Gastroesophageal sphincter (tissue), 4 donors: Measurements from ENCODE around the gene ADAM20. TPM values are rescaled to one million over a fixed set of nuclear protein-coding genes. Genes with fewer than 3 reads are reported as not detected.

Source experiments
- ATAC-seq: fragments of 150-250 bp; one replicate; pipeline ENCODE4 v1.9.1; 2016; ENCODE audit warnings: mild to moderate bottlenecking, moderate library complexity
- H3K27ac ChIP-seq, 4 donors: fragments of 200-600 bp; sonication (generic) in 3 of 4; 1 replicate in 3 of 4; 2 replicates in 1 of 4; pipeline ENCODE4 v1.5.1; 2016 to 2019
- H3K27me3 ChIP-seq: fragments of 200-600 bp; sonication (generic); one replicate; pipeline ENCODE4 v1.5.1; 2019
- H3K36me3 ChIP-seq, 2 donors: fragments of 200-600 bp; sonication (generic); one replicate each; pipeline ENCODE4 v1.5.1; 2019; ENCODE audit warnings: control low read depth in 1 of 2
- H3K4me1 ChIP-seq, 3 donors: fragments of 200-600 bp; sonication (generic); 1 replicate in 2 of 3; 2 replicates in 1 of 3; pipeline ENCODE4 v1.5.1; 2016 to 2019; ENCODE audit warnings: control low read depth in 2 of 3
- H3K4me3 ChIP-seq, 2 donors: fragments of 200-600 bp; sonication (generic); one replicate each; pipeline ENCODE4 v1.5.1; 2019; ENCODE audit warnings: mild to moderate bottlenecking in 1 of 2, moderate library complexity in 1 of 2
- H3K9me3 ChIP-seq, 3 donors: fragments of 200-600 bp; sonication (generic); one replicate each; pipeline ENCODE4 v1.5.1; 2017 to 2019; ENCODE audit warnings: control low read depth in 2 of 3
- CTCF ChIP-seq, 4 experiments: fragments of 200-600 bp in 2 of 4; fragments of 450-650 bp in 2 of 4; sonication (generic) in 1 of 4; IDR thresholded peaks; one replicate each; pipeline ENCODE4 v1.5.1; 2017 to 2019; ENCODE audit warnings: antibody characterized with exemption in 4 of 4, mild to moderate bottlenecking in 2 of 4, moderate library complexity in 2 of 4
- EP300 ChIP-seq: sonication (generic); formaldehyde crosslinking; IDR thresholded peaks from one replicate; pipeline ENCODE4 v1.6.1; 2017; ENCODE audit warnings: antibody characterized with exemption, mild to moderate bottlenecking
- POLR2A ChIP-seq, 2 donors: fragments of 450-650 bp; IDR thresholded peaks; one replicate each; pipeline ENCODE4 v1.6.1; 2017; ENCODE audit warnings: antibody characterized with exemption in 2 of 2, mild to moderate bottlenecking in 2 of 2, moderate library complexity in 1 of 2
- POLR2AphosphoS5 ChIP-seq: sonication (generic); formaldehyde crosslinking; IDR thresholded peaks from one replicate; pipeline ENCODE4 v1.6.1; 2017; ENCODE audit warnings: antibody characterized with exemption
- WGBS, 2 donors: methylation state at CpG; one replicate each; pipeline ENCODE4 v1.1.5; 2018; ENCODE audit warnings: low coverage in 1 of 2; 5-methylcytosine and 5-hydroxymethylcytosine counted together
- total RNA-seq, 4 donors: library from RNA; depleted of rRNA; stranded (reverse); fragments of >200 nt; gene quantifications; one replicate each; pipeline ENCODE4 v1.1.0, GENCODE V29; 2016

The ADAM20 gene
- total RNA-seq, 4 donors from 2014 or later: 0.73 to 5.8 (median 1.6) TPM; not detected in 1

DNA sequence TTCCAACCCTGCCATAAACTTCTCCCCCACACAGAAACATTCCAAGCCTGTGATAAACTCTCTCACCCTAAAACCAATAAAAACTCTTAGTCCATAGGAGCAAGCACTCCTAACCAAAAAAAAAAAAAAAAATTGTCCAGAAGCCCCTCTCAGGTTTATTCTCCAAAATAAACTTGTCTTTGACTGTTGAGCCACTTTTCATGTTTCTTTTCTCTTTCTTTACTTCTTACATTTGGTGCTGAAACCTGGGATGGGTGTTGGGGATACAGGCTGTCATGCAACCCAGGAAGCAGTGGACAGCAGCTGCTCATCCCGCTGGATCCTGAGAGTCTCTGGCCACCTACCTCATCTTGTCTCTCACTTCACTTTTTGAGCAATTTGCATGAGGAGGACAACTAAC lies 2.0 kb upstream of the ADAM20 start:
- WGBS, 2 donors: 25% methylated on average over 1 of the region's 1 CpG; no CpG with 5 or more reads in 1 of the 2 donors
- peaks cover 0 to 22% (median 2%) of the 10 kb centered on the region in 3 donors for H3K9me3 ChIP-seq
- peaks cover 0 to 31% of the 10 kb centered on the region in 2 donors for H3K36me3 ChIP-seq
- no peak for ATAC-seq
- H3K27ac ChIP-seq: no peak overlapping the region
- no peak overlapping the region for H3K4me3 ChIP-seq
- no peaks in the 10 kb centered on the region for H3K4me1 ChIP-seq
- no peaks in the 10 kb centered on the region for H3K27me3 ChIP-seq
- TF ChIP-seq POLR2AphosphoS5 (no peak), CTCF (IDR thresholded peaks at IDR 0.05) (no peak), POLR2A (IDR thresholded peaks at IDR 0.05) (no peak), EP300 (no peak)

- ATAC-seq: no peak
- Histone ChIP-seq H3K4me3 (no peak overlapping the region), H3K27ac (no peak overlapping the region), H3K9me3 (peaks cover 0 to 15% (median 2%) of the 10 kb centered on the region in 3 donors), H3K27me3 (no peaks in the 10 kb centered on the region), H3K36me3 (peaks cover 0 to 17% of the 10 kb centered on the region in 2 donors), H3K4me1 (no peaks in the 10 kb centered on the region)
- TF ChIP-seq EP300 (no peak), CTCF (IDR thresholded peaks at IDR 0.05) (no peak), POLR2A (IDR thresholded peaks at IDR 0.05) (no peak), POLR2AphosphoS5 (no peak)
- WGBS, 2 donors: 88 to 100% methylated on average over 2 of the region's 2 CpGs
These were observed 4.4 kb downstream of the ADAM20 start for GRCh38 chr14:70530417-70530816.

- Histone ChIP-seq H3K9me3 (peaks cover 0 to 8% (median 2%) of the 10 kb centered on the region in 3 donors), H3K27me3 (no peaks in the 10 kb centered on the region), H3K4me3 (no peak overlapping the region), H3K4me1 (no peaks in the 10 kb centered on the region), H3K36me3 (peaks cover 0 to 33% of the 10 kb centered on the region in 2 donors), H3K27ac (no peak overlapping the region)
- ATAC-seq: no peak
- WGBS, 2 donors: 88 to 100% methylated on average over 2 of the region's 2 CpGs
- TF ChIP-seq POLR2AphosphoS5: no peak
- no peak for TF ChIP-seq CTCF (IDR thresholded peaks at IDR 0.05)
These were observed 7.2 kb downstream of the ADAM20 start for GRCh38 chr14:70527501-70528105.

GRCh38 chr14:70525691-70526090 lies 9.1 kb downstream of the ADAM20 start:
- no peaks in the 10 kb centered on the region for H3K27me3 ChIP-seq
- peaks cover 0 to 45% of the 10 kb centered on the region in 2 donors for H3K36me3 ChIP-seq
- no peak overlapping the region for H3K27ac ChIP-seq
- H3K9me3 ChIP-seq: peaks cover 0 to 4% (median 0%) of the 10 kb centered on the region in 3 donors
- no peak for TF ChIP-seq POLR2AphosphoS5
- no peak for TF ChIP-seq EP300
- TF ChIP-seq CTCF (IDR thresholded peaks at IDR 0.05): no peak
- no peak for TF ChIP-seq POLR2A (IDR thresholded peaks at IDR 0.05)
- ATAC-seq: no peak
- no peak overlapping the region for H3K4me3 ChIP-seq
- no peaks in the 10 kb centered on the region for H3K4me1 ChIP-seq

DNA sequence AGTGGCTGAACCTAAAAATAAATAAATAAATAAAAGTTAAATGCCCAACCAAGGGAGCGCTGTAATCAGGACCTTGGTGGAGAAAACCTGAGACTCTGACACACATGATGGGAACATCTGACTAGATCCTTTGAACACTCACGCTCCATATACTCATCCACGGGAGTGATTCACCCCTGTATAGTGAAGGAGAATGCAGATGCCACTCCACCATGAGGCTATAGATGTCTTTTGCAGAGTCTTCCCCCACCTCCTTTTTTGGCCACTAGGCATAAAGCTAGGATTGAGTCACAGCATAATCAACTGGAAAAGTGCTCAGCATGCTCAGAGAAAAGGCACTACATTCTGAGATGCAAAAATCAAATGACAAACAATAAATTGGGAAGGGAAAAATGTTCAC lies 19.0 kb downstream of the ADAM20 start:
- WGBS, 2 donors: 90 to 98% methylated on average over 2 to 3 of the region's 3 CpGs
- H3K4me3 ChIP-seq: no peak overlapping the region
- TF ChIP-seq CTCF (IDR thresholded peaks at IDR 0.05) (no peak), POLR2AphosphoS5 (no peak), EP300 (no peak), POLR2A (IDR thresholded peaks at IDR 0.05) (no peak)

More for the DNA sequence above, 19.0 kb downstream of the ADAM20 start:
- Histone ChIP-seq H3K27ac (no peak overlapping the region), H3K9me3 (peaks cover 0 to 14% (median 0%) of the 10 kb centered on the region in 3 donors), H3K27me3 (no peaks in the 10 kb centered on the region), H3K36me3 (peaks cover 0 to 38% of the 10 kb centered on the region in 2 donors), H3K4me1 (no peaks in the 10 kb centered on the region)
- ATAC-seq: no peak
